Fibroblast of gingiva (primary cell): ENCODE data around the gene CHN2.

Source experiments
- DNase-seq: peaks from one replicate; pipeline ENCODE4 v3.0.0-alpha.2; 2011; ENCODE audit warnings: low read depth

CHN2 gene

DNA sequence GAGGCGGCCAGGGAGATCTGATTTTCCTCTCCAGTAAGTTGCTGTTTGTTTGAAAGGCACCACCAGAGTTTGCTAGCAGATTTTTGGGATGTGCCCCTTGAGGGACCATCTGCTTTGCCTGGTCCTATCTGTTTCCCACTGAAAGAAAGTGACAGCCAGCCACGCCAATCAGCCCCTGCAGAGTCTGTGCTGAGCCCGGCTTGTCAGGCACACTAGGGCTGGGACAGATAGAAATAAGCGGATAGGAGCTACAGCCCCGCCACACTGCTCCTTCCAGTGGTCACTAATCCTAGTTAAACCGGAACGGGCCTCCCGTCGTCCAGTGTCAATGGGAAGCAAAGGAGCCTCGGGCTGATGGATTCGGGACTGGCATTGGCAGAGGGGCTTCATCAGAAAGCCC, 207.2 kb downstream of the CHN2 start:
- no peak for DNase-seq

GRCh38 chr7:29405891-29406290, 211.3 kb downstream of the CHN2 start:
- no peak for DNase-seq

DNA sequence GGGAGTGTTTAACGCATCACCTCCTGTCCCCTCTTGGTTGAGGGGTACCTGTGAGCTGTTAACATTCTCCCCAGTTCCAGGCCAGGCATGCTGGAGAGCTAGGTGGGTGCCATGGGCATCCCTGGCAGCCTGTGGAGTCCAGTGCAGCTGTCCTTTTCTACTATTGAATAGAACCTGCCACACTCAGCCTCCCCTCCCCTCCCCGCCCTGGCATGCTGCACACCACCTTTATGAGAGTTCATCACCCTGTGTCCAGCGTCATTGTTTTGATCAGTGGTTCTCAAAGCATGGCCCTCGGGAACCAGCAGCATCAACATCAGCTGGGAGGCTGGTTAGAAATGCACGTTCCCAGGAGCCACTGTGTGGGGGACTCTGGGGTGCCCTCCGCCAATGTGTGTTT, 211.8 kb downstream of the CHN2 start:
- DNase-seq: no peak

DNA sequence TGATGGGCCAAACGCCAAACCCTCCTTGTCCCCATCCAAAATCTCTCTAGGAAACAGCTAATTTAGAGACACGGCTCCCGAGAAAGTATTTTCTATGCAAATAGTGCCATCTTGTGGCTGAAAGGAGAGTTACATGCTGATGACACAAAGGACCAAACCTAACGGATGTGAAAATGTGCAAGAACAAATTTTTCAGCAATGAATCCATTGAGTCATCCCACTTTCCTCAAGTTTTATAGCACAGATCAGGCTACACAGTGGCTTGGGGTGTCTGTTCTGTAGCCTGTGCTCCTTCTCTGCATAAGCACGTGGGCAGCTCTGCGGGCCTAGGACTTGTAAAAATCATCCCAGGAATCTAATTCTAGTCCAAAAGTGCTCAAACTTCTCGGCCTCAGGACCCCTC, 214.3 kb downstream of the CHN2 start:
- peak; percentile 46 for DNase-seq

DNA sequence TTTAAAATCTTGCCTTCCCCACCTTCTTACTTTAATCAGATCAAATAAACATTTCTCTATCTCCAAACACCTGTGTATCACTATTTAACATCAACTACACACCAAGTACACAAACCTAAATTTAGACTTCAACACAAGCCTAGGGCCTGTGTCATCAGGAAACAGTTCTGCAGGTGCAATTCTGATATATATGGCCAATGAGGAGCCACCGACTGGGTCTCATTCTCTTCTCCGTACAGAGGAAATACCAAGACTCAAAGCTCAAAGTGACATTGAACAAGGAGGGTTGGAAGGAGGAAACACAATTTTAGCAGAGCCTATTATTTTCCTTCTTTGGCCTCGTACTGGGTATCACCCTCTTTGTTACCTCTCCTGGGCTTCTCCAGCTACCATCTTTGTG, 216.4 kb downstream of the CHN2 start:
- no peak for DNase-seq

- DNase-seq: no peak
Measured at GRCh38 chr7:29412912-29413311, 218.3 kb downstream of the CHN2 start.

DNA sequence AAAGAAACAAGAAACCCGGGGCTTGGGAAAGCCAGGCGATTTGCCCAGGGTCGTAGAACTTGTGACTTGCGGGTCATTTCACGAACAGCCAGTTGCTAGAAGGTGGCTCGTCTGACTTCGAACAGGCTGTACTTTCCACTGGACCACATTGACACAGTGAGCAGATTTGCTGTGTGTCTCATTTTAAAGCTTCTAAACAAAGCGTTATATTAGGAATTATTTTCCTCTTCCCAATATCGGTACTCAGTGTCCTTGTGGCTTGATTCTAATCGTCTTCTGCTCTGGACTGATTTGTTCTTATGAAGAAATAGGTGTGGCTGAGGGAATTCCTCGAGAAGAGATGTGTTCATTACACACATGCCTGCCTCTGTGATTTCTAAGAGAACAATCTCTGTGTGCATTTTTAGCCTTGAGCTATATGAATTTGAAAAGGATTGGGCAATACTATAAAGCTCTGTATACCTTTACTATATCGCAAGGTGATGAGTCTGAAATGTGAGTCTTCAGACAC, 219.1 kb downstream of the CHN2 start:
- DNase-seq: no peak

GRCh38 chr7:29414216-29414615, 219.6 kb downstream of the CHN2 start:
- DNase-seq: no peak

DNA sequence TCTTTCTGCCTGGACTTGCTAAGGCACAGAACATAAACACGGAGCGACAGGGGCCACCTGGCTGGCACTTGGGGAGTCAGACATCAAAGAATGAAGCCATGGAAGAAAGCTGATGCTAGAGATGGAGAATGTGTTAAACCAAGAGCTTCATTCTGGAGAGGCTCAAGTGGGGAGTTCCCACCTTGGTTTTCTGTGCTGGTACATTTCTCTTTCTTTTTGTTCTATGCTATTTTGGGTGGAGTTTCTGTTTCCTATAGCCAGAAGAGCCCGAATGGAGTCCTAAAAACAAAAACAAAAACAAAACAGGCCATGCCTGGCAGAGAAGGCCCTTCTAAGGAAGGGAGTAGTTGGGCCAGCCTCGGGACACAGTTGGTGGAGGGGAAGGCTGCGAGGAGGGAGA, 220.6 kb downstream of the CHN2 start:
- DNase-seq: no peak

GRCh38 chr7:29416276-29416937, 221.8 kb downstream of the CHN2 start:
- DNase-seq: no peak

GRCh38 chr7:29416938-29417305, 222.3 kb downstream of the CHN2 start:
- DNase-seq: no peak

DNA sequence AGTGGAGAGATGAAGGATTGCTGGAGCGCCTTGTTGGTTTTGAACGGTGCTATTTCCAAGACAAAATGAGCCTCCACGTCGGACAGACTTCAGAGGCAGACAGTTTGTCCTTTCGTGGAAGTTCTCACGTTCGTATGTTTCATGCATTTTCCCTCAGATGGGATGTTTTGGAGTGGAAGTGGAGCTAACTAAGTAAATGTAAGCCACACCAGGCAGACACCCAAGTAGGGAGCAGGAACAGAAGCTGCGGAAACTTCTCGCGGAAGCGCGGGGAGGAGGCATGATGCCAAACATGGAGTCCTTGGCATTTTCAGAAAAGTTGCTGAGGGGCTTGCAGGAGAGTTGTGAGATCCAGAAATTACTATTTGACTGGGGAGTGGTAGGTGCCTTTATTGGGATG, 223.5 kb downstream of the CHN2 start:
- no peak for DNase-seq

GRCh38 chr7:29418651-29419050, 224.1 kb downstream of the CHN2 start:
- no peak for DNase-seq

DNA sequence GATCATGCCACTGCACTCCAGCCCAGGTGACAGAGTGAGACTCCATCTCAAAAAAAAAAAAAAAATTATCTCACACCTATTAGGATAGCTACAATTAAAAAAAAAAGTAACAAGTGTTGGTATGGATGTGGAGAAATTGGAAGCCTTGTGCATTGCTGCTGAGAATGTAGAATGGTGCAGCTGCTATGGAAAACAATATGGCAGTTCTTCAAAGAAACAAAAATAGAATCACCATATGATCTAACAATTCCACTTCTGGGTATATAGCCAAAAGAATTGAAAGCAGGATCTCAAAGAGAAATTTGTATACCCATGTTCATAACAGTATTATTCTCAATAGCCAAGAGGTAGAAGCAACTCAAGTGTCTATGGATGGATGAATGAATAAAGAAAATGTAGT, 225.4 kb downstream of the CHN2 start:
- no peak for DNase-seq

DNA sequence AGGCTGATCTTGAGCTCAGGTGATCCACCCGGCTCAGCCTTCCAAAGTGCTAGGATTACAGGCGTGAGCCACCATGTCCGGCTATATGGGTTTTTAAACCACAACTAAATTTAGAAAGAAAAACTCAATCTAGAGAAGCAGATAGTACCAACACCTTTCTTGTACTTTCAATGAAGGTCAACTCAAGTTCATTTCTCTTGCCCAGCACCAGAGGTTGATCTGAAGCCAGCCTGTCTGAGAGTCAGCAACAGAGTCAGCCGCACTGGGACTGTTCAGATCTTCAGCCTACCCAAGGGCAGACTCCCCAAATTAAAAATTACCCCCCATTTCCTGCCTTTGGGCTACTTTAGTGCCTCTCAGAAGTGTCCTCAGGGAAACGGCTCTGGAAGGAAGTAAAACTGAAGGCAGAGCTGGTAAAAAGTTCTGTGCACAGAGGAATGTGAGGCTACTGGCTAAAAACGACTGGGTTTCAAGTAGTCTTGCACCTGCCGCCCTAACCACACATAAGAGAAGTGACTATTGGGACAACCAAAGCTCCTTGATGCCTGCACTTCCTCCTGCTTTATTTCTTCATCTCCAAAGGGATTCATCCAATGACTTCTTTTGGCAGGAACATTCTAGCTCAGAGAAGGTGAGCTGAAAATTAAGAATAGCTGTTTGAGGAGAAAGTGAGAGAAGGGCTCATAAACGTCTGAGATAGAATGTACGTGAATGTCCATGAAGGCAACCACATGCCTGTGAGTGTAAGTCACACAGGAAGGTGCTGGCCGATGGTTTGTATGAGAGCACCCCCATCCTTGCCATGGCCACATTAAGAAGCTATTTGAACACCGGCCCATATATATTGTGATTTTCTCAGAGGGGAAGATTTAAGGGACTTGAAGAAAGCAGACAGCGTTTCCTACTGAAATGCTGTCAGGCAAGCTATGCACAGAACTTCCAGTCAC, 226.7 kb downstream of the CHN2 start:
- DNase-seq: no peak

- no peak for DNase-seq
Measured at GRCh38 chr7:29422829-29423228, 228.3 kb downstream of the CHN2 start.

DNA sequence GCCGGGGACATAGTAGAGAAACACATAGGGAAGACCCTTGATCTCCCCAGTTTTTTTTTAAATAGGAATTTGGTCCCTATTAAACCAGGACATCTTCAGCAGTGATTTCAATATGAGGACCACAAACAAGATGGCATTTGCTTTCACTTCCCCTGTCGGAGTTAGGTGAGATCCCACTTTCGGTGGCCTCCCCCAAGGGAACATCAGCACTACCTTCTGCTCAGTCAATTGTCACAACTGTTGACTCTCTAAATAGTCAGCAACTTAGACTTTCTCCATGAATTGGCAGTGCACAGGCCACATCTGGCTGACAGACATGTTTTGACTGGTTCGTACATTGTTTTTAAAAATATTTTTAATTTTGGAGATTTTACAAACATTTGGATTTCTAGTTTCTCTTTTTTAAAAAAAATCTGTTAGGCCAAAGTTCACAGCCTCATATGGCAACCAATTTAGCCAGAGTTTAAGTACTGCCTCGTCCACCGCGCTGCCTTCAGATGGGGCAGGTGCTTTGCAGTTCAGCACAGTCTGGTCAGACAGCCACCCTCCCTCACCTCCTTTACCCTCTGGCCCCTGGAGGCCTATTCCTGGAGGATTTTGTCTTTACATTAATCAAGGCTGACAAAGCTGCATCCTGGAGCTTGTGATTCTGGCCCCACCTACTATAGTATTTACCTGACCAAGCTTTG, 229.9 kb downstream of the CHN2 start:
- no peak for DNase-seq

GRCh38 chr7:29424984-29425309, 230.4 kb downstream of the CHN2 start:
- DNase-seq: no peak

- DNase-seq: no peak
Measured at GRCh38 chr7:29426587-29426986, 232.0 kb downstream of the CHN2 start.

- no peak for DNase-seq
Measured at GRCh38 chr7:29429401-29429800, 234.8 kb downstream of the CHN2 start.

GRCh38 chr7:29430279-29430949, 235.8 kb downstream of the CHN2 start:
- DNase-seq: no peak

DNA sequence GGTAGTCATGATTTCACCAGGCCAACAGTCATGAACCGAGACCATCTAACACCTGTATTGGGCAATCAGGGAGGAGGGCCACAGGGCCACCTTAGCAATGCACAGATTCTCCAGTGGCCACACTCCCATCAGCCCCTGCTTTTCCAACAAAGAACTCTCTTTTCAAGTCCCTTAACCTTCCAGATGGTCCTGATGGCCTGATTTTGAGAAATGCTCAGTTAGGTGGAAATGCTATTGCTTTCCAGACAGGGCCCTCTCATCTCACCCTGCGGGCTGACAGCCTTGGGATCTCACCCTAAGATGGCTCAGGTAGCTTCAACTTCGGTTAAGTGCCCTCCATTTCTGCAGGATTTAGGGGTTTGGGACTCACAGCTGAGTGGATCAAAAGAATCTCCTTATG, 237.1 kb downstream of the CHN2 start:
- no peak for DNase-seq
